HFFc6 (cell line): Measurements from ENCODE around the gene ZNF839. TPM values are rescaled to one million over a fixed set of nuclear protein-coding genes. Genes with fewer than 3 reads are reported as not detected.

Experiments used
- DNase-seq: peaks from one replicate; pipeline ENCODE4 v3.0.0-alpha.2; 2018
- H3K27ac Mint-ChIP-seq: 2 replicates; pipeline ENCODE4 v1.8.0; 2020; ENCODE audit warnings: mild to moderate bottlenecking, mixed read lengths
- H3K27me3 Mint-ChIP-seq: 2 replicates; pipeline ENCODE4 v1.8.0; 2021; ENCODE audit warnings: mild to moderate bottlenecking, moderate library complexity, mixed read lengths; ENCODE audit not compliant: insufficient read depth
- H3K36me3 Mint-ChIP-seq: 2 replicates; pipeline ENCODE4 v1.8.0; 2021; ENCODE audit warnings: low read depth, mixed read lengths
- H3K4me1 Mint-ChIP-seq: 2 replicates; pipeline ENCODE4 v1.8.0; 2020; ENCODE audit warnings: low read depth, mixed read lengths
- H3K4me3 Mint-ChIP-seq: 2 replicates; pipeline ENCODE4 v1.8.0; 2020; ENCODE audit warnings: mild to moderate bottlenecking, moderate library complexity, mixed read lengths
- H3K9me3 Mint-ChIP-seq: 2 replicates; pipeline ENCODE4 v1.8.0; 2020; ENCODE audit warnings: mild to moderate bottlenecking, mixed read lengths
- total RNA-seq, 6 experiments: library from RNA; stranded (reverse); fragmentation: NEBNext Ultra II Directional; extraction: Animal tissue kit (Norgen Biotek cat#: 25700); gene quantifications; 2 replicates in 1 of 6; 3 replicates in 5 of 6; pipeline ENCODE4 v1.2.3, GENCODE V29; 2021
- TF ChIP-seq, protein P1 (sequence below): fragments of 200-600 bp; sonication (generic); IDR thresholded peaks from 2 replicates; pipeline ENCODE4 v1.5.0; 2021; ENCODE audit warnings: antibody characterized with exemption, mild to moderate bottlenecking

Gene ZNF839
- total RNA-seq, 6 experiments from 2014 or later = 6.7 to 8.3 (median 8.0) TPM

DNA sequence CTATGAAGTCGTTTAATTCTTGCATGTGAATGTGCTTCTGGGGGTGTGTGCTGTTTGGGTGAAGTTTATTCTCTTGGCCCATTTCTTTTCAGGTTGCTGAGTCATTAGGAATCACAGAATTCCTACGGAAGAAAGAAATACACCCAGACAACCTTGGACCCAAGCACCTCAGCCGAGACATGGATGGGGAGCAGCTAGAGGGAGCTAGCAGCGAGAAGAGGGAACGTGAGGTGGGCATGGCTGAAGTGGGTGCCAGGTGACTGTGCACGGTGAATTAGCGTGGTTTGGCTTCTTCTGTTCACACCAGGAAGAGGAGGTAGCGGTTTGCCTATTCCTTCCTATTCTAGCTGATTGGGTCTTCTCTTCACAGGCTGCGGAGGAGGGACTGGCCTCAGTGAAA lies 19.2 kb downstream of the ZNF839 start:
- no peak overlapping the region for H3K27ac Mint-ChIP-seq
- H3K27me3 Mint-ChIP-seq = no peaks in the 10 kb centered on the region
- H3K9me3 Mint-ChIP-seq = no peaks in the 10 kb centered on the region
- peaks cover 25% of the 10 kb centered on the region for H3K36me3 Mint-ChIP-seq
- no peak for DNase-seq
- TF ChIP-seq, protein P1, sequence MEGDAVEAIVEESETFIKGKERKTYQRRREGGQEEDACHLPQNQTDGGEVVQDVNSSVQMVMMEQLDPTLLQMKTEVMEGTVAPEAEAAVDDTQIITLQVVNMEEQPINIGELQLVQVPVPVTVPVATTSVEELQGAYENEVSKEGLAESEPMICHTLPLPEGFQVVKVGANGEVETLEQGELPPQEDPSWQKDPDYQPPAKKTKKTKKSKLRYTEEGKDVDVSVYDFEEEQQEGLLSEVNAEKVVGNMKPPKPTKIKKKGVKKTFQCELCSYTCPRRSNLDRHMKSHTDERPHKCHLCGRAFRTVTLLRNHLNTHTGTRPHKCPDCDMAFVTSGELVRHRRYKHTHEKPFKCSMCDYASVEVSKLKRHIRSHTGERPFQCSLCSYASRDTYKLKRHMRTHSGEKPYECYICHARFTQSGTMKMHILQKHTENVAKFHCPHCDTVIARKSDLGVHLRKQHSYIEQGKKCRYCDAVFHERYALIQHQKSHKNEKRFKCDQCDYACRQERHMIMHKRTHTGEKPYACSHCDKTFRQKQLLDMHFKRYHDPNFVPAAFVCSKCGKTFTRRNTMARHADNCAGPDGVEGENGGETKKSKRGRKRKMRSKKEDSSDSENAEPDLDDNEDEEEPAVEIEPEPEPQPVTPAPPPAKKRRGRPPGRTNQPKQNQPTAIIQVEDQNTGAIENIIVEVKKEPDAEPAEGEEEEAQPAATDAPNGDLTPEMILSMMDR = no peak
- no peak overlapping the region for H3K4me3 Mint-ChIP-seq
- H3K4me1 Mint-ChIP-seq = peaks cover 7% of the 10 kb centered on the region; the same call in 1 of the 2 replicates

DNA sequence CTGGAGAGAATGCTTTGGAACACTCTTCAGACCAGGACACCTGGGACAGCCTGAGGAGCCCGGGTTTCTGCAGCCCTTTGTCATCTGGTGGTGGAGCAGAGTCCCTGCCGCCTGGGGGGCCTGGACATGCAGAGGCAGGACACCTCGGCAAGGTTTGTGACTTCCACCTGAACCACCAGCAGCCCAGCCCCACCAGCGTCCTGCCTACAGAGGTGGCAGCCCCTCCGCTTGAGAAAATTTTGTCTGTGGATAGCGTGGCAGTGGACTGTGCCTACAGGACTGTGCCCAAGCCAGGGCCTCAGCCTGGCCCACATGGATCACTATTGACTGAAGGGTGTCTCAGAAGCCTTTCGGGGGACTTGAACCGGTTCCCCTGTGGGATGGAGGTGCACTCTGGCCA lies 22.0 kb downstream of the ZNF839 start:
- Mint-ChIP-seq H3K4me1 (no peaks in the 10 kb centered on the region), H3K27ac (no peak overlapping the region), H3K27me3 (no peaks in the 10 kb centered on the region), H3K9me3 (no peaks in the 10 kb centered on the region), H3K4me3 (no peak overlapping the region), H3K36me3 (peaks cover 26% of the 10 kb centered on the region)
- no peak for DNase-seq
- TF ChIP-seq, protein P1 = no peak

DNA sequence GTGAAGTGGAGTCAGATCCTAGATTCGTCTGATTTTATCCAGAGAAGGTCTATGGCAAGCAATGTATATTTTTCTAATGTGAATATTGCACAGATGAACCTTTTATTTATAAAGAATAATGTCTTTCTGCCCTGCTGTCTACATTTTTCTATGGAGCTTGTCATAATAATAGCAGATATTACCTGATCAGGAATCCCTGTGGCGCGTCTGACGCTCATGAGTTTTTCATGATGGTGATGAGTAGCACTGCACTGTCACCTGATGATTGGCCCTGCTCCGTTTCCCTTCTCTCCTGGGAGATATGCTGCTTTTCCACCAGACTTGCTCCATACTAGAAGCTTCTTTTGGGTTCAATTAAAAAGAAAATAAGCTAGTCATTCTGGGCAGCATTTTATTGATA lies 22.7 kb downstream of the ZNF839 start:
- H3K27ac Mint-ChIP-seq = no peak overlapping the region
- TF ChIP-seq, protein P1 = no peak
- no peak overlapping the region for H3K4me3 Mint-ChIP-seq
- DNase-seq = no peak
- no peaks in the 10 kb centered on the region for H3K27me3 Mint-ChIP-seq
- peaks cover 26% of the 10 kb centered on the region for H3K36me3 Mint-ChIP-seq
- H3K4me1 Mint-ChIP-seq = no peaks in the 10 kb centered on the region
- H3K9me3 Mint-ChIP-seq = no peaks in the 10 kb centered on the region

DNA sequence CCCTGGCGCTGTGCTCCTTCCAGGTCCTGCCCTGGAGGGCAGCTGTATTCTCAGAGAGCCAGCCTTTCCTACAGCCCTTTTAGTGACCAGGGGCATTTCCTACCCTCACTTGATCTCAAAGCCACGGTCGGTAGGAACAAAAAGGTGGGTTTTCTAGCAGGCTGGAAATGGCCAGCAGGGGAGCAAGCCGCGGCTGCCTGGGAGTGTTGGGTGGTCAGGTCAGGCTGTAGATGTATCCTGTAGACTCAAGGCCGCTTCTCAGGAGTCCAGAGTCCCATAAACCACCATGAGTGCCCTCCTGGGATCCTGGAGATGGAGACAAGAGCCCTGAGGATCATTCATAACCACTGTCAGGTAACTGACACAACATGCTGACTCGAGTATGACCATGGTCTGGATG lies 24.5 kb downstream of the ZNF839 start:
- DNase-seq = no peak
- Mint-ChIP-seq H3K27me3 (no peaks in the 10 kb centered on the region), H3K36me3 (peaks cover 24% of the 10 kb centered on the region; the same call in 1 of the 2 replicates), H3K9me3 (no peaks in the 10 kb centered on the region), H3K4me3 (no peak overlapping the region), H3K27ac (no peak overlapping the region), H3K4me1 (no peaks in the 10 kb centered on the region)
- TF ChIP-seq, protein P1 = no peak

DNA sequence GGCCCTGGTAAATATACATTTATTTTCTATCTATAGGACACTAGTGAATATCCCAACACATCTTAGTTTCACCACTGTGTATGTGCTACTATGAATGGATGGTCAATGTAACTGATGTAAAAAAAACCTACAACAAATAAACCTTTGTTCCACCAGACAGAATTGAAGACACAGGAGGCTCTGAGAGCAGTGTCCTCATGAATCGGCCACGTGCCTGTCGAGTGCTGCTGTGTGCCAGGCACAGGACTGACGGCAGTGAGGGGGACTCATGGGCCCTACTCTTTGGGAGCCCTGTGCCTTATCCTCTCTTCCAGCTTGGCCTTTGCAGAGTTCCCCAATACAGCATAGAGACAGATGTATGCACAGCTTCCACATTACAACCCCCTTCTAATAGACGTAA lies 24.9 kb downstream of the ZNF839 start:
- TF ChIP-seq, protein P1 = no peak
- Mint-ChIP-seq H3K4me3 (no peak overlapping the region), H3K36me3 (peaks cover 24% of the 10 kb centered on the region; the same call in 1 of the 2 replicates), H3K9me3 (no peaks in the 10 kb centered on the region), H3K4me1 (no peaks in the 10 kb centered on the region), H3K27me3 (no peaks in the 10 kb centered on the region), H3K27ac (no peak overlapping the region)
- DNase-seq = no peak

DNA sequence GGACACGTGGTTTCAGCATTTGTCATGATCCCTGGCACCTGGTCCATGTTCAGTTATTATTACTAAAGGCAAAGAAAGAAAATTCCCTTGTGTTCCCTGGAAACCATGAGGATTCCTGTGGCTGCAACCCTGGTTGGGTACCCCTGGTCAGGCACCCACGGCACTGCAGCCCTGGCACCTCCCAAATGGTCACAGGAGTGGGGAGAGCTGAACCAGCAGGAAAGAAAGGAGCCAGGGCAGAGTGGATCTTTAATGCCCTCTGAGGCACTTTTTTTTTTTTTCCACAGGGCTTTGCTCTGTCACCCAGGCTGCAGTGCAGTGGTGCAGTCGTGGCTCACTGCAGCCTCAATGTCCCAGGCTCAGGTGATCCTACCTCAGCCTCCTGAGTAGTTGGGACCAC lies 25.7 kb downstream of the ZNF839 start:
- Mint-ChIP-seq H3K27me3 (no peaks in the 10 kb centered on the region), H3K9me3 (no peaks in the 10 kb centered on the region), H3K27ac (no peak overlapping the region), H3K4me1 (no peaks in the 10 kb centered on the region), H3K36me3 (peaks cover 24% of the 10 kb centered on the region; the same call in 1 of the 2 replicates), H3K4me3 (no peak overlapping the region)
- TF ChIP-seq, protein P1 = no peak
- no peak for DNase-seq
